ENCODE measurements around the gene MPPED1. TPM values are rescaled to one million over a fixed set of nuclear protein-coding genes. Genes with fewer than 3 reads are reported as not detected.

The MPPED1 gene
- total RNA-seq, 1 donor: not detected

- no peak overlapping the region for H3K4me3 ChIP-seq (ENCODE audit: low read depth, low read length)
- TF ChIP-seq, protein P1, sequence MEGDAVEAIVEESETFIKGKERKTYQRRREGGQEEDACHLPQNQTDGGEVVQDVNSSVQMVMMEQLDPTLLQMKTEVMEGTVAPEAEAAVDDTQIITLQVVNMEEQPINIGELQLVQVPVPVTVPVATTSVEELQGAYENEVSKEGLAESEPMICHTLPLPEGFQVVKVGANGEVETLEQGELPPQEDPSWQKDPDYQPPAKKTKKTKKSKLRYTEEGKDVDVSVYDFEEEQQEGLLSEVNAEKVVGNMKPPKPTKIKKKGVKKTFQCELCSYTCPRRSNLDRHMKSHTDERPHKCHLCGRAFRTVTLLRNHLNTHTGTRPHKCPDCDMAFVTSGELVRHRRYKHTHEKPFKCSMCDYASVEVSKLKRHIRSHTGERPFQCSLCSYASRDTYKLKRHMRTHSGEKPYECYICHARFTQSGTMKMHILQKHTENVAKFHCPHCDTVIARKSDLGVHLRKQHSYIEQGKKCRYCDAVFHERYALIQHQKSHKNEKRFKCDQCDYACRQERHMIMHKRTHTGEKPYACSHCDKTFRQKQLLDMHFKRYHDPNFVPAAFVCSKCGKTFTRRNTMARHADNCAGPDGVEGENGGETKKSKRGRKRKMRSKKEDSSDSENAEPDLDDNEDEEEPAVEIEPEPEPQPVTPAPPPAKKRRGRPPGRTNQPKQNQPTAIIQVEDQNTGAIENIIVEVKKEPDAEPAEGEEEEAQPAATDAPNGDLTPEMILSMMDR (IDR thresholded peaks at IDR 0.05; ENCODE audit: insufficient read depth, low read length): no peak
- no peak for DNase-seq (ENCODE audit: low read depth)
These were observed 5.7 kb downstream of the MPPED1 start for GRCh38 chr22:43417555-43417954.

- DNase-seq (ENCODE audit: low read depth): no peak
- H3K4me3 ChIP-seq (ENCODE audit: low read depth, low read length): no peak overlapping the region
These were observed 6.4 kb downstream of the MPPED1 start for GRCh38 chr22:43418079-43418825.

DNA sequence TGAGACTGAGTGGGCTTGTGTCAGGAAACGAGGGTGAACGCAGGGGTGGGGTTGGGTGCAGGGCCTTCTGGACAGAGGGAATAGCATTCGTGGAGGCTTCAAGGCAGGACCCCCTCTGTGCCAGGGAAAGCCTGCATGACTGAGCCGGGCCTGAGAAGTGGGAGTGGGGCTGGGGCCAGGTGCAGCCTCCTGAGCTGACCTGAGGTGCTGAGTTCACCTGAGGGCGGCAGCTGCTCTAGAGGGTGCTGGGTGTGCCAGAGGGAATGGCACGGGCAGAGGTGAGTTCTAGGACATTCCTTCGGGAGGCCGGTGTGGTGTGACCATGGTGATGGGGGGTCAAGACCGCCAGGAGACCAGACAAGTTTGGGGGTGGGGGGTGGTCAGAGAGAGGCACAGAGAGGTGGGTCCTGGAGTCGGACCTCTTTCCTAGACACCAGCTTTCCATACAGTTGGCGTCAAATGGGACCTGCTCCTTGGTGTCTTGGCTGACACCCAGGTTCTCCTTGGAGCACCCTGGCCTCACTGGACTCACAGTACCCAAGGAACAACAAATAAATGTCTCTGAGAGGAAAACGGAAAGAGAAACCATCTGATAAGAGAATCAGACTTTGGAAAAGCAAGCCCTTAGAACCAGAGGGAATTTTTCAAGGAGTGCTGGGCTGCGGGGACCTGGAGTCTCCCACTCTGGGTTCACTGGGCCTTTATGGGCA is 7.7 kb downstream of the MPPED1 start:
- no peak for DNase-seq (ENCODE audit: low read depth)
- no peak overlapping the region for H3K4me3 ChIP-seq (ENCODE audit: low read depth, low read length)
- TF ChIP-seq, protein P1 (IDR thresholded peaks at IDR 0.05; ENCODE audit: insufficient read depth, low read length): no peak

More at GRCh38 chr22:43418079-43418825, 6.4 kb downstream of the MPPED1 start:
- TF ChIP-seq, protein P1 (IDR thresholded peaks at IDR 0.05; ENCODE audit: insufficient read depth, low read length): no peak

- H3K4me3 ChIP-seq (ENCODE audit: low read depth, low read length): no peak overlapping the region
- TF ChIP-seq, protein P1 (IDR thresholded peaks at IDR 0.05; ENCODE audit: insufficient read depth, low read length): no peak
- DNase-seq (ENCODE audit: low read depth): no peak
These were observed 9.3 kb downstream of the MPPED1 start for GRCh38 chr22:43421046-43421665.

- TF ChIP-seq, protein P1 (IDR thresholded peaks at IDR 0.05; ENCODE audit: insufficient read depth, low read length): no peak
- no peak for DNase-seq (ENCODE audit: low read depth)
- no peak overlapping the region for H3K4me3 ChIP-seq (ENCODE audit: low read depth, low read length)
These were observed 10.3 kb downstream of the MPPED1 start for GRCh38 chr22:43421914-43422615.

GRCh38 chr22:43423046-43423445 is 11.2 kb downstream of the MPPED1 start:
- TF ChIP-seq, protein P1 (IDR thresholded peaks at IDR 0.05; ENCODE audit: insufficient read depth, low read length): no peak
- no peak overlapping the region for H3K4me3 ChIP-seq (ENCODE audit: low read depth, low read length)
- DNase-seq (ENCODE audit: low read depth): no peak

Measured in fibroblast of the aortic adventitia (primary cell).